KMS-11 (cell line): ENCODE results near the gene CRY2.
"Not testable (repeated sequence)": the region's sequence is repeated elsewhere in the genome, so short reads cannot be mapped to it uniquely, and the experiment has no call there.

Experiments
- H2AFZ ChIP-seq: fragments of 200-600 bp; sonication (generic); 2 replicates; pipeline ENCODE4 v1.6.1; 2016; ENCODE audit warnings: antibody characterized with exemption, mixed run types, low read depth
- H3K27ac ChIP-seq: fragments of 200-600 bp; sonication (generic); 2 replicates; pipeline ENCODE4 v1.6.1; 2016; ENCODE audit warnings: mild to moderate bottlenecking, mixed run types
- H3K27me3 ChIP-seq: fragments of 200-600 bp; sonication (generic); 2 replicates; pipeline ENCODE4 v1.6.1; 2017; ENCODE audit warnings: mild to moderate bottlenecking, low read depth, mixed run types, moderate library complexity; ENCODE audit not compliant: insufficient read depth
- H3K36me3 ChIP-seq: fragments of 200-600 bp; sonication (generic); 2 replicates; pipeline ENCODE4 v1.6.1; 2017; ENCODE audit warnings: mild to moderate bottlenecking, mixed run types; ENCODE audit not compliant: insufficient read depth
- H3K4me1 ChIP-seq: fragments of 200-600 bp; sonication (generic); 2 replicates; pipeline ENCODE4 v1.6.1; 2016; ENCODE audit warnings: mild to moderate bottlenecking, low read depth, mixed run types; ENCODE audit not compliant: poor library complexity, severe bottlenecking
- H3K4me2 ChIP-seq: fragments of 200-600 bp; sonication (generic); 2 replicates; pipeline ENCODE4 v1.7.0; 2016; ENCODE audit warnings: mild to moderate bottlenecking, mixed run types
- H3K4me3 ChIP-seq: fragments of 200-600 bp; sonication (generic); IDR thresholded peaks from 2 replicates; pipeline ENCODE4 v1.6.1; 2017; ENCODE audit warnings: low read depth, low read length, mixed read lengths; ENCODE audit not compliant: insufficient read depth
- H3K79me2 ChIP-seq: fragments of 200-600 bp; sonication (generic); 2 replicates; pipeline ENCODE4 v1.6.1; 2016; ENCODE audit warnings: low read depth, mixed run types; ENCODE audit not compliant: insufficient read depth
- H3K9ac ChIP-seq: fragments of 200-600 bp; sonication (generic); 2 replicates; pipeline ENCODE4 v1.6.1; 2016; ENCODE audit warnings: mild to moderate bottlenecking, mixed run types
- H4K20me1 ChIP-seq: fragments of 200-600 bp; sonication (generic); 2 replicates; pipeline ENCODE4 v1.6.1; 2016; ENCODE audit warnings: mild to moderate bottlenecking, mixed run types; ENCODE audit not compliant: insufficient read depth
- CTCF ChIP-seq: fragments of 200-600 bp; sonication (generic); conservative IDR thresholded peaks from 2 replicates; pipeline ENCODE4 v1.6.1; 2017; ENCODE audit warnings: low read depth, mild to moderate bottlenecking, antibody characterized with exemption, low read length, moderate library complexity, mixed read lengths

Gene CRY2

GRCh38 chr11:45902452-45903380 lies 55.4 kb downstream of the CRY2 start:
- no peaks in the 10 kb centered on the region for H4K20me1 ChIP-seq
- H3K79me2 ChIP-seq, result no peaks in the 10 kb centered on the region
- no peaks in the 10 kb centered on the region for H3K4me1 ChIP-seq
- H3K9ac ChIP-seq, result no peak overlapping the region
- H3K4me3 ChIP-seq, result no peak overlapping the region
- H3K27ac ChIP-seq, result no peak overlapping the region
- TF ChIP-seq CTCF, result no peak
- H3K27me3 ChIP-seq, result peaks cover 27% of the 10 kb centered on the region; the same call in 1 of the 2 replicates
- H3K36me3 ChIP-seq, result no peaks in the 10 kb centered on the region
- H3K4me2 ChIP-seq, result no peak overlapping the region
- H2AFZ ChIP-seq, result no peak overlapping the region

GRCh38 chr11:45904309-45904915 lies 57.1 kb downstream of the CRY2 start:
- H3K4me3 ChIP-seq, result no peak overlapping the region
- H3K27me3 ChIP-seq, result peaks cover 12% of the 10 kb centered on the region; the same call in 1 of the 2 replicates

GRCh38 chr11:45905095-45905494 lies 57.8 kb downstream of the CRY2 start:
- H3K27ac ChIP-seq, result no peak overlapping the region
- H3K4me2 ChIP-seq, result no peak overlapping the region
- H3K79me2 ChIP-seq, result no peaks in the 10 kb centered on the region
- no peak overlapping the region for H3K9ac ChIP-seq
- H3K27me3 ChIP-seq, result peaks cover 11% of the 10 kb centered on the region; the same call in 1 of the 2 replicates
- H3K36me3 ChIP-seq, result no peaks in the 10 kb centered on the region
- H4K20me1 ChIP-seq, result no peaks in the 10 kb centered on the region
- no peaks in the 10 kb centered on the region for H3K4me1 ChIP-seq
- no peak overlapping the region for H2AFZ ChIP-seq
- no peak for TF ChIP-seq CTCF
- no peak overlapping the region for H3K4me3 ChIP-seq

More at GRCh38 chr11:45904309-45904915, 57.1 kb downstream of the CRY2 start:
- no peak overlapping the region for H3K9ac ChIP-seq
- H3K27ac ChIP-seq, result no peak overlapping the region
- no peak overlapping the region for H2AFZ ChIP-seq
- no peaks in the 10 kb centered on the region for H3K79me2 ChIP-seq
- no peaks in the 10 kb centered on the region for H4K20me1 ChIP-seq
- H3K36me3 ChIP-seq, result no peaks in the 10 kb centered on the region
- TF ChIP-seq CTCF, result no peak
- no peaks in the 10 kb centered on the region for H3K4me1 ChIP-seq
- no peak overlapping the region for H3K4me2 ChIP-seq

- not testable (repeated sequence) for H2AFZ ChIP-seq, H3K36me3 ChIP-seq, H3K27ac ChIP-seq, H4K20me1 ChIP-seq, H3K4me1 ChIP-seq, H3K9ac ChIP-seq, H3K4me2 ChIP-seq, H3K27me3 ChIP-seq, H3K4me3 ChIP-seq, H3K79me2 ChIP-seq
Measured at GRCh38 chr11:45905576-45905975, 58.3 kb downstream of the CRY2 start.
